ENCODE data around the gene LDAF1.

DNA sequence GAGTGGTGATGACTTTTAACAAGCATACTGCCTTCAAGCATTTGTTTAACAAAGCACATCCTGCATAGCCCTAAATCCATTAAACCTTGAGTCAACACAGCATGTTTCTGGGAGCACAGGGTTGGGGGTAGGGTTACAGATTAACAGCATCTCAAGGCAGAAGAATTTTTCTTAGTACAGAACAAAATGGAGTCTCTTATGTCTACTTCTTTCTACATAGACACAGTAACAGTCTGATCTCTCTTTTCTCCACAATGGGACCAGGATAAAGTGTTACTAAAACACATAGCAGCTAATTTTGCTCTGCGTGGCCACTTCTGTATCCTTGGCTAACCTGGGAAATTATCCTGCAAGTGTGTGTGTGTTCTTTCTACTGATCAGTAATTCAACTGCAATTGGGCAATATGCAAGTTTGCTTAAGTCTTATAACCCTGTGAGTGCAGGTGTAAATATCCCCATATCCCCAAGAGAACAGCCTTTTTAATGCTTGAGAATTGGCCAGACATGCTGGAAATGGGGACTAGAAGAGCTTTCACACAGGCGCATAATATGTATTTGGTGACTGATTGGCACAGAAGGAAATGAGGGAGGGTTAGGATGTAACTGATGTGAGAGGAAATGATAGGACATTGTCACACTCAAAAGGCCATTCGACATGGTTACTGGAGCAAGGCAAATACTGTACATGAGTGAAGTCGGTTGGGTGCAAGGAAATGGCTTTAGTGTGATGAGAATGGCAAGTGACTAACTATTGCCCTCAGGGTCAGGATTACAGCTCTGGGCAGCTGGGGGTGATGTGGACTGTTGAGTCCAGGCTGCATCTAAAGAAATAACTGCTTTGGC is 64.2 kb downstream of the LDAF1 start:
- no peak for TF ChIP-seq POLR2AphosphoS5 (IDR thresholded peaks at IDR 0.05)
- no peak for TF ChIP-seq POLR2A (IDR thresholded peaks at IDR 0.05)
- TF ChIP-seq, protein P1, sequence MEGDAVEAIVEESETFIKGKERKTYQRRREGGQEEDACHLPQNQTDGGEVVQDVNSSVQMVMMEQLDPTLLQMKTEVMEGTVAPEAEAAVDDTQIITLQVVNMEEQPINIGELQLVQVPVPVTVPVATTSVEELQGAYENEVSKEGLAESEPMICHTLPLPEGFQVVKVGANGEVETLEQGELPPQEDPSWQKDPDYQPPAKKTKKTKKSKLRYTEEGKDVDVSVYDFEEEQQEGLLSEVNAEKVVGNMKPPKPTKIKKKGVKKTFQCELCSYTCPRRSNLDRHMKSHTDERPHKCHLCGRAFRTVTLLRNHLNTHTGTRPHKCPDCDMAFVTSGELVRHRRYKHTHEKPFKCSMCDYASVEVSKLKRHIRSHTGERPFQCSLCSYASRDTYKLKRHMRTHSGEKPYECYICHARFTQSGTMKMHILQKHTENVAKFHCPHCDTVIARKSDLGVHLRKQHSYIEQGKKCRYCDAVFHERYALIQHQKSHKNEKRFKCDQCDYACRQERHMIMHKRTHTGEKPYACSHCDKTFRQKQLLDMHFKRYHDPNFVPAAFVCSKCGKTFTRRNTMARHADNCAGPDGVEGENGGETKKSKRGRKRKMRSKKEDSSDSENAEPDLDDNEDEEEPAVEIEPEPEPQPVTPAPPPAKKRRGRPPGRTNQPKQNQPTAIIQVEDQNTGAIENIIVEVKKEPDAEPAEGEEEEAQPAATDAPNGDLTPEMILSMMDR (IDR thresholded peaks at IDR 0.05 in 8 of 11, conservative IDR thresholded peaks at IDR 0.05 in 3 of 11): no peak

Data from spleen (tissue), 7 donors.